IMR-90 (cell line): ENCODE measurements around the gene GABRB1. TPM values are rescaled to one million over a fixed set of nuclear protein-coding genes. Genes with fewer than 3 reads are reported as not detected.

Source experiments
- ATAC-seq: fragments of 200-7000 bp; cut with Tn5 transposase; 2 replicates; pipeline ENCODE4 v1.9.1; 2020; ENCODE audit warnings: low read depth, mild to moderate bottlenecking, moderate library complexity
- BruUV-seq: library from RNA; stranded (reverse); fragments of 400-500 nt; replicated peaks from 2 replicates; lab custom pipeline; 2021; lab: Mats Ljungman, UMichigan
- CTCF ChIA-PET: fragments of 300-600 bp; formaldehyde crosslinking; extraction: SDS; loops from one replicate; lab custom pipeline; 2021; ENCODE audit warnings: antibody characterized with exemption; lab: Yijun Ruan, JAX
- POLR2A ChIA-PET: fragments of 300-600 bp; sonication (Branson Sonifier 250); formaldehyde crosslinking; loops from one replicate; lab custom pipeline; 2022; ENCODE audit warnings: antibody characterized with exemption; ENCODE audit not compliant: unreplicated experiment; lab: Charles Lee
- DNase-seq: peaks from one replicate; pipeline ENCODE4 v3.0.0; 2013
- H2AFZ ChIP-seq: replicated peaks from 2 replicates; pipeline ENCODE3; 2013; ENCODE audit warnings: low read length, mild to moderate bottlenecking; ENCODE audit not compliant: poor library complexity
- H2AK5ac ChIP-seq: 2 replicates; pipeline ENCODE4 v1.6.1; 2013; ENCODE audit warnings: low read depth, low read length, inconsistent platforms
- H2AK9ac ChIP-seq: replicated peaks from 2 replicates; pipeline ENCODE3; 2013; ENCODE audit warnings: mild to moderate bottlenecking, low read depth, low read length, moderate library complexity; ENCODE audit not compliant: poor library complexity
- H2BK120ac ChIP-seq: 2 replicates; pipeline ENCODE4 v1.6.1; 2013; ENCODE audit warnings: low read depth, low read length, inconsistent platforms
- H2BK15ac ChIP-seq: 3 replicates; pipeline ENCODE4 v1.6.1; 2013; ENCODE audit warnings: low read depth, low read length, inconsistent platforms
- H2BK20ac ChIP-seq: 2 replicates; pipeline ENCODE4 v1.6.1; 2013; ENCODE audit warnings: low read depth, mild to moderate bottlenecking, inconsistent platforms, low read length, moderate library complexity
- H2BK5ac ChIP-seq: 2 replicates; pipeline ENCODE4 v1.6.1; 2013; ENCODE audit warnings: mild to moderate bottlenecking, low read depth, low read length, inconsistent platforms; ENCODE audit not compliant: poor library complexity, severe bottlenecking
- H3K14ac ChIP-seq: replicated peaks from 2 replicates; pipeline ENCODE4 v1.6.1; 2013; ENCODE audit warnings: low read depth, low read length, inconsistent platforms
- H3K18ac ChIP-seq: 2 replicates; pipeline ENCODE4 v1.6.1; 2013; ENCODE audit warnings: low read depth, low read length, control low read depth
- H3K23ac ChIP-seq: 2 replicates; pipeline ENCODE4 v1.6.1; 2013; ENCODE audit warnings: low read depth, low read length, inconsistent platforms
- H3K27ac ChIP-seq: 2 replicates; pipeline ENCODE4 v1.5.1; 2013; ENCODE audit warnings: mild to moderate bottlenecking, control low read depth, low read length; ENCODE audit not compliant: insufficient read depth
- H3K27me3 ChIP-seq: 2 replicates; pipeline ENCODE4 v1.6.1; 2013; ENCODE audit warnings: low read length; ENCODE audit not compliant: control insufficient read depth, insufficient read depth
- H3K36me3 ChIP-seq: 2 replicates; pipeline ENCODE4 v1.6.1; 2013; ENCODE audit warnings: low read length, mixed read lengths; ENCODE audit not compliant: control insufficient read depth, insufficient read depth
- H3K4ac ChIP-seq: 2 replicates; pipeline ENCODE4 v1.6.1; 2013; ENCODE audit warnings: low read depth, low read length, inconsistent platforms
- H3K4me1 ChIP-seq: 2 replicates; pipeline ENCODE4 v1.6.1; 2013; ENCODE audit warnings: low read length, mixed read lengths; ENCODE audit not compliant: control insufficient read depth, insufficient read depth
- H3K4me2 ChIP-seq: 2 replicates; pipeline ENCODE4 v1.6.1; 2013; ENCODE audit warnings: low read depth, mild to moderate bottlenecking, control low read depth, low read length, moderate library complexity
- H3K4me3 ChIP-seq: 2 replicates; pipeline ENCODE4 v1.5.1; 2013; ENCODE audit warnings: low read depth, mild to moderate bottlenecking, control low read depth, low read length, moderate library complexity; ENCODE audit not compliant: insufficient read depth
- H3K56ac ChIP-seq: 2 replicates; pipeline ENCODE4 v1.6.1; 2013; ENCODE audit warnings: low read length, inconsistent platforms; ENCODE audit not compliant: insufficient read depth; ENCODE audit errors: extremely low read depth
- H3K79me1 ChIP-seq, 2 experiments: 2 replicates each; pipeline ENCODE4 v1.6.1; 2013; ENCODE audit warnings: low read length in 2 of 2, inconsistent platforms in 1 of 2, low read depth in 1 of 2
- H3K9ac ChIP-seq: 2 replicates; pipeline ENCODE4 v1.6.1; 2013; ENCODE audit warnings: low read depth, low read length, control low read depth
- H3K9me1 ChIP-seq: 2 replicates; pipeline ENCODE4 v1.6.1; 2013; ENCODE audit warnings: low read length, inconsistent platforms; ENCODE audit not compliant: insufficient read depth
- H3K9me3 ChIP-seq: 2 replicates; pipeline ENCODE4 v1.6.1; 2013; ENCODE audit warnings: low read length; ENCODE audit not compliant: control insufficient read depth, insufficient read depth
- H4K20me1 ChIP-seq: 2 replicates; pipeline ENCODE4 v1.6.1; 2013; ENCODE audit warnings: low read length, inconsistent platforms; ENCODE audit not compliant: insufficient read depth
- H4K5ac ChIP-seq: 2 replicates; pipeline ENCODE4 v1.6.1; 2013; ENCODE audit warnings: mild to moderate bottlenecking, low read depth, low read length, control low read depth
- H4K8ac ChIP-seq, 2 experiments: 2 replicates each; pipeline ENCODE4 v1.6.1; 2013; ENCODE audit warnings: low read depth in 2 of 2, low read length in 2 of 2, control low read depth in 1 of 2, inconsistent platforms in 1 of 2
- H4K91ac ChIP-seq: 2 replicates; pipeline ENCODE4 v1.6.1; 2013; ENCODE audit warnings: low read depth, low read length, inconsistent platforms; ENCODE audit not compliant: insufficient read depth
- BHLHE40 ChIP-seq: fragments of 150-350 bp; IDR thresholded peaks from 2 replicates; pipeline ENCODE4 v1.6.1; 2016; ENCODE audit warnings: mild to moderate bottlenecking, low read depth, low read length
- CEBPB ChIP-seq: IDR thresholded peaks from 2 replicates; pipeline ENCODE4 v1.6.1; 2012; ENCODE audit warnings: low read depth, low read length, improper control_type of control experiment
- CHD1 ChIP-seq: IDR thresholded peaks from 2 replicates; pipeline ENCODE4 v1.6.1; 2012; ENCODE audit warnings: low read depth, low read length, improper control_type of control experiment
- CTCF ChIP-seq: conservative IDR thresholded peaks from 2 replicates; pipeline ENCODE4 v1.5.1; 2012; ENCODE audit warnings: mild to moderate bottlenecking, low read depth, low read length, improper control_type of control experiment
- ELK1 ChIP-seq: fragments of 150-350 bp; IDR thresholded peaks from 2 replicates; pipeline ENCODE4 v1.6.1; 2016; ENCODE audit warnings: low read depth, mild to moderate bottlenecking, low read length, moderate library complexity, borderline replicate concordance
- FOS ChIP-seq: fragments of 150-350 bp; IDR thresholded peaks from 2 replicates; pipeline ENCODE4 v1.6.1; 2016; ENCODE audit warnings: low read depth, low read length
- MAFK ChIP-seq: IDR thresholded peaks from 2 replicates; pipeline ENCODE4 v1.6.1; 2012; ENCODE audit warnings: low read depth, low read length, improper control_type of control experiment
- MAZ ChIP-seq: IDR thresholded peaks from 2 replicates; pipeline ENCODE4 v1.6.1; 2012; ENCODE audit warnings: low read depth, mild to moderate bottlenecking, low read length, improper control_type of control experiment, moderate library complexity, borderline replicate concordance
- MXI1 ChIP-seq: IDR thresholded peaks from 2 replicates; pipeline ENCODE4 v1.6.1; 2012; ENCODE audit warnings: low read depth, mild to moderate bottlenecking, low read length, moderate library complexity, borderline replicate concordance
- NFE2L2 ChIP-seq: fragments of 150-350 bp; IDR thresholded peaks from 2 replicates; pipeline ENCODE4 v1.6.1; 2016; ENCODE audit warnings: low read depth, mild to moderate bottlenecking, low read length
- POLR2A ChIP-seq: IDR thresholded peaks from 2 replicates; pipeline ENCODE4 v1.6.1; 2012; ENCODE audit warnings: mild to moderate bottlenecking, low read depth, low read length
- RAD21 ChIP-seq: IDR thresholded peaks from 2 replicates; pipeline ENCODE4 v1.6.1; 2012; ENCODE audit warnings: low read length, improper control_type of control experiment
- RCOR1 ChIP-seq: IDR thresholded peaks from 2 replicates; pipeline ENCODE4 v1.6.1; 2012; ENCODE audit warnings: mild to moderate bottlenecking, low read length, improper control_type of control experiment; ENCODE audit not compliant: insufficient replicate concordance
- RFX5 ChIP-seq: IDR thresholded peaks from 2 replicates; pipeline ENCODE4 v1.8.0; 2012; ENCODE audit warnings: low read depth, mild to moderate bottlenecking, low read length, moderate library complexity
- SMC3 ChIP-seq: fragments of 150-350 bp; IDR thresholded peaks from 2 replicates; pipeline ENCODE4 v1.6.1; 2016; ENCODE audit warnings: low read depth, mild to moderate bottlenecking, antibody characterized with exemption, low read length, moderate library complexity
- USF2 ChIP-seq: fragments of 150-350 bp; IDR thresholded peaks from 2 replicates; pipeline ENCODE4 v1.6.1; 2017; ENCODE audit warnings: mild to moderate bottlenecking, antibody characterized with exemption, low read length, low read depth
- WGBS, 2 experiments: methylation state at CpG; one replicate each; pipeline versions ENCODE4 v1.1.5 to v1.1.7; 2013; ENCODE audit warnings: missing lambda C conversion rate in 2 of 2; ENCODE audit not compliant: insufficient read length in 1 of 2; ENCODE audit errors: extremely low coverage in 2 of 2; 5-methylcytosine and 5-hydroxymethylcytosine counted together
- dilution Hi-C: fragments of 300-500 bp; cut with HindIII; formaldehyde crosslinking; loops from one replicate; pipeline ENCODE4 v1.14.3; 2018; ENCODE audit warnings: low sequenced_read_pairs; ENCODE audit not compliant: unreplicated experiment
- in situ Hi-C: fragments of 300-500 bp; cut with MboI; formaldehyde crosslinking; loops from 3 replicates; pipeline ENCODE4 v1.14.3; 2019; ENCODE audit warnings: low sequenced_read_pairs, inconsistent platforms, mixed read lengths
- intact Hi-C: fragments of 100-400 bp; cut with micrococcal nuclease; formaldehyde crosslinking; loops from 2 replicates; pipeline ENCODE4 v1.10.0; 2022
- polyA plus RNA-seq, 3 experiments: library from polyadenylated mRNA; depleted of rRNA; stranded (reverse); fragments of >200 nt; gene quantifications; 2 replicates each; pipeline ENCODE4 v1.2.3, GENCODE V29; 2012; ENCODE audit warnings: low replicate concordance in 1 of 3
- total RNA-seq: library from RNA; depleted of rRNA; stranded (reverse); fragments of >200 nt; gene quantifications from 2 replicates; pipeline ENCODE4 v1.2.3, GENCODE V29; 2012

The GABRB1 gene
- total and polyA plus RNA-seq, 2 of the 4 experiments (the other 2 are of a cell fraction): 4.7 to 16.1 TPM

- H3K9me3 ChIP-seq: no peaks in the 10 kb centered on the region
- no peak overlapping the region for H2AK5ac ChIP-seq
- no peak overlapping the region for H3K56ac ChIP-seq
- H2BK120ac ChIP-seq: no peak overlapping the region
- no peak overlapping the region for H3K14ac ChIP-seq
- no peak overlapping the region for H3K9ac ChIP-seq
- ATAC-seq: no peak
- no peak overlapping the region for H3K4ac ChIP-seq
- H2BK15ac ChIP-seq: no peak overlapping the region
- 15% methylated on average over 2 of the region's 2 CpGs; no CpG with 5 or more reads in 1 of the 2 experiments for WGBS, 2 experiments
- no peak overlapping the region for H3K18ac ChIP-seq
- no peak overlapping the region for H4K91ac ChIP-seq
- no peak overlapping the region for H3K4me3 ChIP-seq
- no peak overlapping the region for H2BK20ac ChIP-seq
- no peaks in the 10 kb centered on the region for H4K20me1 ChIP-seq
- no peaks in the 10 kb centered on the region for H3K4me1 ChIP-seq
- in situ Hi-C loops: no loop called here
- H3K79me1 ChIP-seq: no peaks in the 10 kb centered on the region
- no peaks in the 10 kb centered on the region; the same call in none of the 2 replicates for H3K27me3 ChIP-seq
- intact Hi-C loops: no loop called here
- H2AFZ ChIP-seq: no peak overlapping the region
- no peak overlapping the region for H3K27ac ChIP-seq
- H3K4me2 ChIP-seq: no peak overlapping the region
- dilution Hi-C loops: no loop called here
- no peak overlapping the region for H3K23ac ChIP-seq
- no peak for DNase-seq
- BruUV-seq: no TSS peak
- TF ChIP-seq NFE2L2 (no peak), MXI1 (no peak), POLR2A (no peak), RAD21 (no peak), ELK1 (no peak), RFX5 (no peak), RCOR1 (no peak), USF2 (no peak), CHD1 (no peak), MAZ (no peak), CTCF (no peak), MAFK (no peak), CEBPB (no peak), BHLHE40 (no peak), FOS (no peak), SMC3 (no peak)
- POLR2A ChIA-PET: no interaction called here
- H4K5ac ChIP-seq: no peak overlapping the region
- H2BK5ac ChIP-seq: no peak overlapping the region
- H4K8ac ChIP-seq: no peak overlapping the region
- H3K36me3 ChIP-seq: no peaks in the 10 kb centered on the region
- CTCF ChIA-PET: interaction anchor here (0.7 kb wide), 1 partner anchor 146 kb away, joined by 3 read pairs; no protein-coding TSS in a partner anchor
- no peak overlapping the region for H2AK9ac ChIP-seq
- no peaks in the 10 kb centered on the region for H3K9me1 ChIP-seq
Measured at GRCh38 chr4:47419296-47419695, 387.9 kb downstream of the GABRB1 start.
